Measurements from ENCODE around the gene KRTAP4-5. TPM values are rescaled to one million over a fixed set of nuclear protein-coding genes. Genes with fewer than 3 reads are reported as not detected.

Gene KRTAP4-5
- total RNA-seq, 1 donor from 2014 or later = not detected

DNA sequence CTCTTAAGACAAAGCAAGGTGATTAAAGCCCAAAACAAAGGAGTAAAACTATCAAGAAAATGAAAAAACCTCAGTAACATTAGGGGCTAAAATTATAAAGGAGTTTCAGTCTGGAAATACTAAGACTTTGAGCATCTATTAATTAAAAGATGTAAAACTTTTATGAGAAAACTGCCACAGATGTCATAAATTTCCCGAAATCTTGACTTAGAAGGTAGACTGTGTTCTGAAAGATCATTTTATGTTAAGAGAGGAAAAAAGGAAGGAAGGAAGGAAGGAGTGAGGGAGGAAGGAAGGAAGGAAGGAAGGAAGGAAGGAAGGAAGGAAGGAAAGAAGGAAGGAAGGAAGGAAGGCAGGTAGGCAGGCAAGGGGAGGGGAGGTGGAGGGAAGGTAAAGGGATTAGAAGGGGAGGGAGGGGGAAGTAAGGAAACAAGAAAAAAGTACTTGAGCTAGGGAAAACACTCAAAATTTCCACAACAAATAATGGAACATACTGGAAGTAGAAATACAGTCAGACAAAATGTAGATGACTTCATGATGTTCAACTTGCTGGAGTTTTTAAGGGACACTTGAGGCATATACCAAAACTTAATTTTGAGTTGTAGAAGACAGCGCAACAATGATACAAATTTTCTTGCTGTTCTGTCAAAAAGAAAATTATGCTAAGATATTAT lies 2.0 kb downstream of the KRTAP4-5 start:
- H3K4me1 Mint-ChIP-seq (ENCODE audit: low read depth, unreplicated experiment) = no peaks in the 10 kb centered on the region
- no peak overlapping the region for H3K4me3 Mint-ChIP-seq (ENCODE audit: unreplicated experiment)
- Histone ChIP-seq H4K20me1 (ENCODE audit: insufficient read depth, low read length) (no peaks in the 10 kb centered on the region), H3K4me2 (ENCODE audit: low read length) (no peak overlapping the region), H3K36me3 (ENCODE audit: insufficient read depth, low read length) (no peaks in the 10 kb centered on the region), H3K9me3 (ENCODE audit: insufficient read depth, low read depth, low read length) (no peaks in the 10 kb centered on the region), H3K27ac (ENCODE audit: low read depth, low read length) (no peak overlapping the region), H3K27me3 (ENCODE audit: insufficient read depth, low read length) (no peaks in the 10 kb centered on the region), H2AFZ (ENCODE audit: low read depth, low read length) (no peak overlapping the region), H3K9ac (ENCODE audit: low read length) (no peak overlapping the region), H3K4me3 (ENCODE audit: insufficient read depth, low read depth, low read length) (no peak overlapping the region), H3K79me2 (ENCODE audit: insufficient read depth, low read length) (no peaks in the 10 kb centered on the region), H3K4me1 (ENCODE audit: insufficient read depth, low read length) (no peaks in the 10 kb centered on the region)
- DNase-seq (ENCODE audit: low read depth) (no peak), FAIRE-seq (no peak)
- peaks cover 3% of the 10 kb centered on the region for H3K27me3 Mint-ChIP-seq (ENCODE audit: low read depth, unreplicated experiment)
- H3K9me3 Mint-ChIP-seq (ENCODE audit: unreplicated experiment) = peaks cover 7% of the 10 kb centered on the region
- TF ChIP-seq, protein P1, sequence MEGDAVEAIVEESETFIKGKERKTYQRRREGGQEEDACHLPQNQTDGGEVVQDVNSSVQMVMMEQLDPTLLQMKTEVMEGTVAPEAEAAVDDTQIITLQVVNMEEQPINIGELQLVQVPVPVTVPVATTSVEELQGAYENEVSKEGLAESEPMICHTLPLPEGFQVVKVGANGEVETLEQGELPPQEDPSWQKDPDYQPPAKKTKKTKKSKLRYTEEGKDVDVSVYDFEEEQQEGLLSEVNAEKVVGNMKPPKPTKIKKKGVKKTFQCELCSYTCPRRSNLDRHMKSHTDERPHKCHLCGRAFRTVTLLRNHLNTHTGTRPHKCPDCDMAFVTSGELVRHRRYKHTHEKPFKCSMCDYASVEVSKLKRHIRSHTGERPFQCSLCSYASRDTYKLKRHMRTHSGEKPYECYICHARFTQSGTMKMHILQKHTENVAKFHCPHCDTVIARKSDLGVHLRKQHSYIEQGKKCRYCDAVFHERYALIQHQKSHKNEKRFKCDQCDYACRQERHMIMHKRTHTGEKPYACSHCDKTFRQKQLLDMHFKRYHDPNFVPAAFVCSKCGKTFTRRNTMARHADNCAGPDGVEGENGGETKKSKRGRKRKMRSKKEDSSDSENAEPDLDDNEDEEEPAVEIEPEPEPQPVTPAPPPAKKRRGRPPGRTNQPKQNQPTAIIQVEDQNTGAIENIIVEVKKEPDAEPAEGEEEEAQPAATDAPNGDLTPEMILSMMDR (IDR thresholded peaks at IDR 0.05; ENCODE audit: insufficient read depth, low read depth, low read length) = no peak
- no peak for TF ChIP-seq EZH2 (IDR thresholded peaks at IDR 0.05; ENCODE audit: insufficient read depth, low read length)
- no peak overlapping the region for H3K27ac Mint-ChIP-seq (ENCODE audit: unreplicated experiment)
- no peaks in the 10 kb centered on the region for H3K36me3 Mint-ChIP-seq (ENCODE audit: low read depth, unreplicated experiment)

DNA sequence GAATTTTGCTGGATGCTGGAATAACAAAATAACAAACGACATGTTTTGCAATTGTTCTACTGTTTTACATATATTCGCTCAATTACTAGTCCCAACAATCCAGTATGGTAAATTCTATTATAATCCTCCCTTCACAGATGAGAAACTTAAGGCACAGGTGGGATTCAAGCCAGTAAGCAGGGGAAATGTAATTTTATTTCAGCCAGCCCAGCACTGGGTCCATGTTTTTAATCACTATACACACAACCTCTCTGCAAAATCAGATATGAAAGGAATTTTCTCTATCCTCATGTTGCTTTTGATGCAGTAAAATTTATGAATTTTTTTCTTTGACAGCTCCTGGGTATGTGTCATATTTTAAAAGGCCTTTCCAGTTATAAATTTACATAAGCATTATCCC lies 4.4 kb downstream of the KRTAP4-5 start:
- no peak overlapping the region for H3K4me3 Mint-ChIP-seq (ENCODE audit: unreplicated experiment)
- peaks cover 11% of the 10 kb centered on the region for H3K4me1 Mint-ChIP-seq (ENCODE audit: low read depth, unreplicated experiment)
- H3K4me2 ChIP-seq (ENCODE audit: low read length) = no peak overlapping the region
- no peak for FAIRE-seq
- H3K36me3 Mint-ChIP-seq (ENCODE audit: low read depth, unreplicated experiment) = no peaks in the 10 kb centered on the region
- H3K4me3 ChIP-seq (ENCODE audit: insufficient read depth, low read depth, low read length) = no peak overlapping the region
- H3K27ac ChIP-seq (ENCODE audit: low read depth, low read length) = no peak overlapping the region
- no peak overlapping the region for H3K27ac Mint-ChIP-seq (ENCODE audit: unreplicated experiment)
- H3K79me2 ChIP-seq (ENCODE audit: insufficient read depth, low read length) = no peaks in the 10 kb centered on the region
- DNase-seq (ENCODE audit: low read depth) = no peak
- H3K9me3 Mint-ChIP-seq (ENCODE audit: unreplicated experiment) = peaks cover 7% of the 10 kb centered on the region
- no peaks in the 10 kb centered on the region for H3K27me3 ChIP-seq (ENCODE audit: insufficient read depth, low read length)
- no peak for TF ChIP-seq EZH2 (IDR thresholded peaks at IDR 0.05; ENCODE audit: insufficient read depth, low read length)
- TF ChIP-seq, protein P1 (IDR thresholded peaks at IDR 0.05; ENCODE audit: insufficient read depth, low read depth, low read length) = no peak
- no peaks in the 10 kb centered on the region for H3K36me3 ChIP-seq (ENCODE audit: insufficient read depth, low read length)
- H3K4me1 ChIP-seq (ENCODE audit: insufficient read depth, low read length) = no peaks in the 10 kb centered on the region
- no peak overlapping the region for H3K9ac ChIP-seq (ENCODE audit: low read length)
- no peaks in the 10 kb centered on the region for H4K20me1 ChIP-seq (ENCODE audit: insufficient read depth, low read length)
- H3K9me3 ChIP-seq (ENCODE audit: insufficient read depth, low read depth, low read length) = peaks cover 1% of the 10 kb centered on the region
- H2AFZ ChIP-seq (ENCODE audit: low read depth, low read length) = no peak overlapping the region
- peaks cover 3% of the 10 kb centered on the region for H3K27me3 Mint-ChIP-seq (ENCODE audit: low read depth, unreplicated experiment)

- TF ChIP-seq EZH2 (IDR thresholded peaks at IDR 0.05; ENCODE audit: insufficient read depth, low read length) = no peak
- TF ChIP-seq, protein P1 (IDR thresholded peaks at IDR 0.05; ENCODE audit: insufficient read depth, low read depth, low read length) = no peak
- no peaks in the 10 kb centered on the region for H4K20me1 ChIP-seq (ENCODE audit: insufficient read depth, low read length)
- no peak overlapping the region for H3K4me3 Mint-ChIP-seq (ENCODE audit: unreplicated experiment)
- peaks cover 7% of the 10 kb centered on the region for H3K9me3 Mint-ChIP-seq (ENCODE audit: unreplicated experiment)
- peaks cover 3% of the 10 kb centered on the region for H3K9me3 ChIP-seq (ENCODE audit: insufficient read depth, low read depth, low read length)
- H3K9ac ChIP-seq (ENCODE audit: low read length) = no peak overlapping the region
- H3K27me3 ChIP-seq (ENCODE audit: insufficient read depth, low read length) = no peaks in the 10 kb centered on the region
- no peak overlapping the region for H3K27ac ChIP-seq (ENCODE audit: low read depth, low read length)
- no peak overlapping the region for H3K27ac Mint-ChIP-seq (ENCODE audit: unreplicated experiment)
- no peaks in the 10 kb centered on the region for H3K79me2 ChIP-seq (ENCODE audit: insufficient read depth, low read length)
- H3K36me3 ChIP-seq (ENCODE audit: insufficient read depth, low read length) = no peaks in the 10 kb centered on the region
- H3K4me1 Mint-ChIP-seq (ENCODE audit: low read depth, unreplicated experiment) = peaks cover 11% of the 10 kb centered on the region
- H3K27me3 Mint-ChIP-seq (ENCODE audit: low read depth, unreplicated experiment) = peaks cover 3% of the 10 kb centered on the region
- no peak overlapping the region for H3K4me2 ChIP-seq (ENCODE audit: low read length)
- no peaks in the 10 kb centered on the region for H3K4me1 ChIP-seq (ENCODE audit: insufficient read depth, low read length)
- no peak overlapping the region for H2AFZ ChIP-seq (ENCODE audit: low read depth, low read length)
- H3K4me3 ChIP-seq (ENCODE audit: insufficient read depth, low read depth, low read length) = no peak overlapping the region
- FAIRE-seq (no peak), DNase-seq (ENCODE audit: low read depth) (no peak)
- no peaks in the 10 kb centered on the region for H3K36me3 Mint-ChIP-seq (ENCODE audit: low read depth, unreplicated experiment)
Observed at GRCh38 chr17:41144846-41145245, 4.8 kb downstream of the KRTAP4-5 start.
